ENCODE measurements around the gene CACNA2D3. TPM values are rescaled to one million over a fixed set of nuclear protein-coding genes. Genes with fewer than 3 reads are reported as not detected.

CACNA2D3 gene
- total RNA-seq, 4 donors from 2014 or later: 0.30 to 9.6 (median 3.9) TPM

- Histone ChIP-seq H3K9me3 (no peaks in the 10 kb centered on the region), H3K4me1 (peaks cover 0 to 3% (median 0%) of the 10 kb centered on the region in 4 donors), H3K36me3 (no peaks in the 10 kb centered on the region), H3K27ac (no peak overlapping the region), H3K27me3 (no peaks in the 10 kb centered on the region), H3K4me3 (no peak overlapping the region)
- no peak for DNase-seq (ENCODE audit: low spot score in 2 of 2)
- WGBS, 2 donors: 57 to 67% methylated on average over 2 of the region's 2 CpGs
- TF ChIP-seq EP300 (IDR thresholded peaks at IDR 0.05): no peak
- TF ChIP-seq POLR2A (IDR thresholded peaks at IDR 0.05): no peak
- TF ChIP-seq CTCF (IDR thresholded peaks at IDR 0.05): no peak
Observed at GRCh38 chr3:54641226-54642014, 519.1 kb downstream of the CACNA2D3 start.

- H3K27me3 ChIP-seq: no peaks in the 10 kb centered on the region
- no peaks in the 10 kb centered on the region for H3K9me3 ChIP-seq
- H3K36me3 ChIP-seq: no peaks in the 10 kb centered on the region
- 82 to 84% methylated on average over 6 of the region's 6 CpGs for WGBS, 2 donors
- no peak overlapping the region for H3K27ac ChIP-seq
- no peak overlapping the region for H3K4me3 ChIP-seq
- no peak for TF ChIP-seq CTCF (IDR thresholded peaks at IDR 0.05)
- TF ChIP-seq POLR2A (IDR thresholded peaks at IDR 0.05): no peak
- no peak for TF ChIP-seq EP300 (IDR thresholded peaks at IDR 0.05)
- H3K4me1 ChIP-seq: no peaks in the 10 kb centered on the region
- no peak for DNase-seq (ENCODE audit: low spot score in 2 of 2)
Observed at GRCh38 chr3:54642147-54642546, 519.8 kb downstream of the CACNA2D3 start.

GRCh38 chr3:54647721-54648120 is 525.4 kb downstream of the CACNA2D3 start:
- DNase-seq (ENCODE audit: low spot score in 2 of 2): no peak
- H3K27ac ChIP-seq: no peak overlapping the region
- no peaks in the 10 kb centered on the region for H3K36me3 ChIP-seq
- H3K9me3 ChIP-seq: peaks cover 0 to 12% (median 0%) of the 10 kb centered on the region in 4 donors
- no peaks in the 10 kb centered on the region for H3K27me3 ChIP-seq
- no peaks in the 10 kb centered on the region for H3K4me1 ChIP-seq
- H3K4me3 ChIP-seq: no peak overlapping the region
- TF ChIP-seq EP300 (IDR thresholded peaks at IDR 0.05): no peak
- TF ChIP-seq POLR2A (IDR thresholded peaks at IDR 0.05): no peak
- no peak for TF ChIP-seq CTCF (IDR thresholded peaks at IDR 0.05)

GRCh38 chr3:54649551-54649950 is 527.2 kb downstream of the CACNA2D3 start:
- H3K27ac ChIP-seq: no peak overlapping the region
- peaks cover 0 to 12% (median 0%) of the 10 kb centered on the region in 4 donors for H3K9me3 ChIP-seq
- DNase-seq (ENCODE audit: low spot score in 2 of 2): no peak
- H3K27me3 ChIP-seq: no peaks in the 10 kb centered on the region
- H3K4me1 ChIP-seq: no peaks in the 10 kb centered on the region
- no peak overlapping the region for H3K4me3 ChIP-seq
- TF ChIP-seq POLR2A (IDR thresholded peaks at IDR 0.05) (no peak), EP300 (IDR thresholded peaks at IDR 0.05) (no peak), CTCF (IDR thresholded peaks at IDR 0.05) (no peak)
- no peaks in the 10 kb centered on the region for H3K36me3 ChIP-seq

GRCh38 chr3:54653456-54654195 is 531.3 kb downstream of the CACNA2D3 start:
- Histone ChIP-seq H3K9me3 (peaks cover 0 to 12% (median 0%) of the 10 kb centered on the region in 4 donors), H3K27ac (no peak overlapping the region), H3K36me3 (no peaks in the 10 kb centered on the region), H3K4me3 (no peak overlapping the region), H3K27me3 (no peaks in the 10 kb centered on the region), H3K4me1 (no peaks in the 10 kb centered on the region)
- 77 to 93% methylated on average over 6 of the region's 6 CpGs for WGBS, 2 donors
- no peak for DNase-seq (ENCODE audit: low spot score in 2 of 2)
- TF ChIP-seq CTCF (IDR thresholded peaks at IDR 0.05) (no peak), POLR2A (IDR thresholded peaks at IDR 0.05) (no peak), EP300 (IDR thresholded peaks at IDR 0.05) (no peak)

Measured in tibial nerve (tissue), 4 donors.